Stimulated activated CD8-positive, alpha-beta memory T cell treated with anti-CD3 and anti-CD28 coated beads, Interleukin-4, amount 100 ng/mL, for 1 hour (primary cell): Measurements from ENCODE around the gene ZMAT5.

Experiments used
- DNase-seq, 2 donors: peaks; one replicate each; pipeline ENCODE4 v3.0.0-alpha.2; 2020; ENCODE audit warnings: low read depth in 2 of 2, low spot score in 1 of 2

The ZMAT5 gene

GRCh38 chr22:29787371-29787980 lies 20.7 kb upstream of the ZMAT5 start:
- no peak for DNase-seq

- no peak for DNase-seq
These were observed 19.2 kb upstream of the ZMAT5 start for GRCh38 chr22:29786031-29786430.

GRCh38 chr22:29784451-29785361 lies 17.9 kb upstream of the ZMAT5 start:
- DNase-seq: no peak

- DNase-seq: no peak
These were observed 15.4 kb upstream of the ZMAT5 start for GRCh38 chr22:29782061-29782845.

- no peak for DNase-seq
These were observed 14.2 kb upstream of the ZMAT5 start for GRCh38 chr22:29780748-29781676.

GRCh38 chr22:29780220-29780619 lies 13.4 kb upstream of the ZMAT5 start:
- no peak for DNase-seq

- DNase-seq: no peak
These were observed 6.4 kb upstream of the ZMAT5 start for GRCh38 chr22:29773233-29773632.

GRCh38 chr22:29772170-29772641 lies 5.4 kb upstream of the ZMAT5 start:
- no peak for DNase-seq

- DNase-seq: no peak
These were observed 3.0 kb upstream of the ZMAT5 start for GRCh38 chr22:29769723-29770321.

- DNase-seq: no peak
These were observed 1.4 kb upstream of the ZMAT5 start for GRCh38 chr22:29768052-29768693.

- peak; percentile 86 to 88 for DNase-seq
These were observed 604 bp upstream of the ZMAT5 start, which contains the start of gene UQCR10 for GRCh38 chr22:29767171-29768051. UQCR10 (plus strand) TSS chr22:29767369; CDS start chr22:29767399, 30 bp downstream.

GRCh38 chr22:29765905-29766631 lies 739 bp downstream of the ZMAT5 start:
- DNase-seq: no peak

- no peak for DNase-seq
These were observed 4.5 kb downstream of the ZMAT5 start for GRCh38 chr22:29762263-29762662.

GRCh38 chr22:29758959-29759358 lies 7.8 kb downstream of the ZMAT5 start:
- no peak for DNase-seq

- DNase-seq: no peak
These were observed 8.7 kb downstream of the ZMAT5 start for GRCh38 chr22:29758068-29758622.

- DNase-seq: no peak
These were observed 9.7 kb downstream of the ZMAT5 start for GRCh38 chr22:29757096-29757495.

- no peak for DNase-seq
These were observed 10.5 kb downstream of the ZMAT5 start for GRCh38 chr22:29756341-29756740.

- no peak for DNase-seq
These were observed 10.9 kb downstream of the ZMAT5 start for GRCh38 chr22:29755889-29756288.
